HL-60 (cell line): ENCODE measurements around the gene ANKRD55.

Experiments used
- DNase-seq, 2 experiments: peaks; one replicate each; pipeline ENCODE4 v3.0.0-alpha.2; 2010 to 2020; ENCODE audit warnings: low read depth in 1 of 2, low spot score in 1 of 2
- H3K27ac ChIP-seq: fragments of 250-450 bp; sonication (Bioruptor Pico); replicated peaks from 2 replicates; pipeline ENCODE4 v1.5.1; 2020; ENCODE audit warnings: mild to moderate bottlenecking, moderate library complexity
- H3K27me3 ChIP-seq: fragments of 250-450 bp; sonication (Bioruptor Pico); 2 replicates; pipeline ENCODE4 v1.5.1; 2021; ENCODE audit warnings: mild to moderate bottlenecking, moderate library complexity; ENCODE audit not compliant: insufficient read depth, poor library complexity, severe bottlenecking
- H3K4me3 ChIP-seq: replicated peaks from 2 replicates; pipeline ENCODE4 v1.5.1; 2011; ENCODE audit warnings: mild to moderate bottlenecking, control low read depth, low read length; ENCODE audit not compliant: insufficient read depth
- GABPA ChIP-seq: IDR thresholded peaks from 2 replicates; pipeline ENCODE4 v1.6.1; 2012; ENCODE audit warnings: low read depth
- POLR2AphosphoS5 ChIP-seq: IDR thresholded peaks from 2 replicates; pipeline ENCODE4 v1.6.1; 2012; ENCODE audit warnings: low read depth
- SPI1 ChIP-seq: IDR thresholded peaks from 2 replicates; pipeline ENCODE4 v1.6.1; 2012; ENCODE audit warnings: low read depth, mild to moderate bottlenecking, borderline replicate concordance
- TF ChIP-seq, protein P1 (sequence below): IDR thresholded peaks from one replicate; pipeline ENCODE4 v1.5.1; 2011; ENCODE audit warnings: low read length, control low read depth, inconsistent platforms; ENCODE audit not compliant: insufficient read depth
- TF ChIP-seq, protein P2 (sequence below): IDR thresholded peaks from 2 replicates; pipeline ENCODE4 v1.6.1; 2012; ENCODE audit warnings: low read depth; ENCODE audit not compliant: insufficient replicate concordance

Gene ANKRD55

DNA sequence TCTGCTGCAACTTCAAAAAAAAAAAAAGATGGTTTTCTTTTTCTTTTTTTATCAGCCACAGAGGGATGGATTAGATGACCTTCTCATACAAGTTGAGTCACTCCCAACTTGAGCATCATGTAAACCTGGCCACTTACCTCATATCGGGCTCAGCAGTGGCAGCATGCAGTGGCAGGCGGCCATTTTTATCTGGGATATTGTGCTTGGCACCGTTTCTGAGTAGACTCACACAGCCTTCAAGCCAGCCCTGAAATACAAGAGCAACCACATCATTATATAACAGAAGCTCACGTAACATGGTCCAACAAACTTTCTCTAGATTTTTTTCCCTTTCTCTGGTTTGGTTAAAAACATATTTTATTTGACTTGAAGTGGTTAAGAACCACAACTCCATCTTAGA lies 62.6 kb downstream of the ANKRD55 start:
- TF ChIP-seq POLR2AphosphoS5 (no peak), GABPA (no peak), SPI1 (no peak)
- TF ChIP-seq, protein P1, sequence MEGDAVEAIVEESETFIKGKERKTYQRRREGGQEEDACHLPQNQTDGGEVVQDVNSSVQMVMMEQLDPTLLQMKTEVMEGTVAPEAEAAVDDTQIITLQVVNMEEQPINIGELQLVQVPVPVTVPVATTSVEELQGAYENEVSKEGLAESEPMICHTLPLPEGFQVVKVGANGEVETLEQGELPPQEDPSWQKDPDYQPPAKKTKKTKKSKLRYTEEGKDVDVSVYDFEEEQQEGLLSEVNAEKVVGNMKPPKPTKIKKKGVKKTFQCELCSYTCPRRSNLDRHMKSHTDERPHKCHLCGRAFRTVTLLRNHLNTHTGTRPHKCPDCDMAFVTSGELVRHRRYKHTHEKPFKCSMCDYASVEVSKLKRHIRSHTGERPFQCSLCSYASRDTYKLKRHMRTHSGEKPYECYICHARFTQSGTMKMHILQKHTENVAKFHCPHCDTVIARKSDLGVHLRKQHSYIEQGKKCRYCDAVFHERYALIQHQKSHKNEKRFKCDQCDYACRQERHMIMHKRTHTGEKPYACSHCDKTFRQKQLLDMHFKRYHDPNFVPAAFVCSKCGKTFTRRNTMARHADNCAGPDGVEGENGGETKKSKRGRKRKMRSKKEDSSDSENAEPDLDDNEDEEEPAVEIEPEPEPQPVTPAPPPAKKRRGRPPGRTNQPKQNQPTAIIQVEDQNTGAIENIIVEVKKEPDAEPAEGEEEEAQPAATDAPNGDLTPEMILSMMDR: no peak
- TF ChIP-seq, protein P2, sequence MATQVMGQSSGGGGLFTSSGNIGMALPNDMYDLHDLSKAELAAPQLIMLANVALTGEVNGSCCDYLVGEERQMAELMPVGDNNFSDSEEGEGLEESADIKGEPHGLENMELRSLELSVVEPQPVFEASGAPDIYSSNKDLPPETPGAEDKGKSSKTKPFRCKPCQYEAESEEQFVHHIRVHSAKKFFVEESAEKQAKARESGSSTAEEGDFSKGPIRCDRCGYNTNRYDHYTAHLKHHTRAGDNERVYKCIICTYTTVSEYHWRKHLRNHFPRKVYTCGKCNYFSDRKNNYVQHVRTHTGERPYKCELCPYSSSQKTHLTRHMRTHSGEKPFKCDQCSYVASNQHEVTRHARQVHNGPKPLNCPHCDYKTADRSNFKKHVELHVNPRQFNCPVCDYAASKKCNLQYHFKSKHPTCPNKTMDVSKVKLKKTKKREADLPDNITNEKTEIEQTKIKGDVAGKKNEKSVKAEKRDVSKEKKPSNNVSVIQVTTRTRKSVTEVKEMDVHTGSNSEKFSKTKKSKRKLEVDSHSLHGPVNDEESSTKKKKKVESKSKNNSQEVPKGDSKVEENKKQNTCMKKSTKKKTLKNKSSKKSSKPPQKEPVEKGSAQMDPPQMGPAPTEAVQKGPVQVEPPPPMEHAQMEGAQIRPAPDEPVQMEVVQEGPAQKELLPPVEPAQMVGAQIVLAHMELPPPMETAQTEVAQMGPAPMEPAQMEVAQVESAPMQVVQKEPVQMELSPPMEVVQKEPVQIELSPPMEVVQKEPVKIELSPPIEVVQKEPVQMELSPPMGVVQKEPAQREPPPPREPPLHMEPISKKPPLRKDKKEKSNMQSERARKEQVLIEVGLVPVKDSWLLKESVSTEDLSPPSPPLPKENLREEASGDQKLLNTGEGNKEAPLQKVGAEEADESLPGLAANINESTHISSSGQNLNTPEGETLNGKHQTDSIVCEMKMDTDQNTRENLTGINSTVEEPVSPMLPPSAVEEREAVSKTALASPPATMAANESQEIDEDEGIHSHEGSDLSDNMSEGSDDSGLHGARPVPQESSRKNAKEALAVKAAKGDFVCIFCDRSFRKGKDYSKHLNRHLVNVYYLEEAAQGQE: no peak
- no peak overlapping the region for H3K27ac ChIP-seq
- DNase-seq: no peak
- H3K27me3 ChIP-seq: no peaks in the 10 kb centered on the region
- no peak overlapping the region for H3K4me3 ChIP-seq

DNA sequence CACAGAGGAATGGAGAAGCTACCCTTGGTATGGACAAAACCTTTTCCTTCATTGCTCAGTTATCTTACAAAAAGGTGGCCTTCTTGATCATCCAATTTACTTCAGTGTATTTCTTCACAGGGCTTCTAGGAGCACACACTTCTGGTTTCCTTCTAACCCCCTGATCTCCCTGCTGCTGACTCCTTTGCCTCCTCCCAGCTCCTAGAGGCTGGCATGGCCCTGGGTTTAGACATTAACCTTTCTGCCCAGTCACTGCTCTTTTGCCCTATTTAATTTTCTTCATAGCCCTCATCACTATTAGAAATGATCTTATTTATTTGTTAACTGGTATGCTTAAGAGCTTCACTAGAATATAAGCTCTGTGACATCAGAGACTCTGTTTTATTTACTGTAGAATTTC lies 63.2 kb downstream of the ANKRD55 start:
- no peaks in the 10 kb centered on the region for H3K27me3 ChIP-seq
- no peak overlapping the region for H3K4me3 ChIP-seq
- TF ChIP-seq SPI1 (no peak), GABPA (no peak), POLR2AphosphoS5 (no peak)
- TF ChIP-seq, protein P1: no peak
- TF ChIP-seq, protein P2: no peak
- H3K27ac ChIP-seq: no peak overlapping the region
- no peak for DNase-seq

DNA sequence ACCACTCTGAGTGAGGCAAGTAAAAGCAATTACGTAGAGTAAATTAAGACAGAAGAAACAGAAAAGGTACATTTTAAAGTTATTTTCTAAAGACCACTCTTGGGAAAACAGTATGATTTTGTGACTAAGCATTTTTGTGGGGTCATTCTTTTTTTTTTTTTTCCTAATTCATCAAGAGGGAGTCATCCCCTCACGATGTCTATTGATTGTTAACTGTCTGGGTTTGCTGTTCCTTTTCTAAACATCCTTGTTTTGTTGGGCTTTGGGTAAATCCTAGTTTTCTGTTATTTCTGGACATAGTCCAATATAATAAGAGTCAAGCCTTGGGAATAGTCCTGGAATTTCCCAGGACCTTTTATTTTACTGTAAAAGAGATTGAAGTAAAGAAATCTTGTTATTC lies 63.8 kb downstream of the ANKRD55 start:
- Histone ChIP-seq H3K27ac (no peak overlapping the region), H3K27me3 (no peaks in the 10 kb centered on the region), H3K4me3 (no peak overlapping the region)
- no peak for DNase-seq
- no peak for TF ChIP-seq GABPA

DNA sequence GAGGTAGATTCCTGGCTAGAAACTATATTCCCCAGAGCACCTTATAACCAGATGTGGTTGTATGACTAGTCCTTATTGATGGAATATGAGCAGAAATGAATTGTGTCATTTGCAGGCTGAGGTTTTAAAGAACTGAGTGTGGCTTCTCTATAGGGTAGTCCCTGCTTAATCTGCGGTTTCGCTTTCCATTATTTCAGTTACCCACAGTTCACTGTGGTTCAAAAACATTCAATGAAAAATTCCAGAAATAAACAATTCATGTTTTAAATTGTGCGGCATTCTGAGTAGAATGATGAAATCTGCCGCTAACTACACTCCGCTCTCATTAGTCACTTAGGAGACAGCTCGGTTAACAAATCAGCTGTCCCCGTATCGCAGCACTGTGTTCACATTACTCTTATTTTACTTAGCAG lies 65.1 kb downstream of the ANKRD55 start:
- no peaks in the 10 kb centered on the region for H3K27me3 ChIP-seq
- TF ChIP-seq POLR2AphosphoS5 (no peak), GABPA (no peak), SPI1 (no peak)
- TF ChIP-seq, protein P1: no peak
- TF ChIP-seq, protein P2: no peak
- no peak for DNase-seq
- H3K4me3 ChIP-seq: no peak overlapping the region
- no peak overlapping the region for H3K27ac ChIP-seq
